Erythroblast (primary cell): Measurements from ENCODE around the gene SLC41A2.

Source experiments
- GATA1 ChIP-seq: IDR thresholded peaks from 2 replicates; pipeline ENCODE4 v1.6.1; 2011; ENCODE audit warnings: low read depth, mild to moderate bottlenecking, control low read depth, low read length, moderate library complexity
- POLR2A ChIP-seq: IDR thresholded peaks from 2 replicates; pipeline ENCODE4 v1.6.1; 2011; ENCODE audit warnings: mild to moderate bottlenecking, low read length

DNA sequence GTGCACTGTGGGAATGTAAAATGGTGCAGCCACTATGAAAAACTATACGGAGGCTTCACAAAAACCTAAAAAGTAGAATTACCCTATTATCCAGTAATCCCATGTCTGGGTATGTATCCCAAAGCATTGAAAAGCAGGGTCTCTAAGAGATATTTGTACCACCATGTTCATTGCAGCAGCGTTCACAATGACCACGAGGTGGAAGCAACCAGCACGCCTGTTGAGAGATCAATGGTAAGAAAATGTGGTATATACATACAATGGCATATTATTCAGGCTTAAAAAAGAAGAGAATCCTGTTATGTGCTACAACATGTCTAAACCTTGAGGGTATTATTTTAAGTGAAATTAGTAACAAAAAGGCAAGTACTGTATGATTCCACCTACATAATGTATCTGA is 27.1 kb upstream of the SLC41A2 start:
- TF ChIP-seq POLR2A (no peak), GATA1 (no peak)
